MM.1S (cell line): Measurements from ENCODE around the gene CADM3.

Experiments
- DNase-seq: peaks from one replicate; pipeline ENCODE4 v3.0.0-alpha.2; 2015
- H2AFZ ChIP-seq: fragments of 300-600 bp; sonication (generic); 2 replicates; pipeline ENCODE4 v1.6.0; 2016; ENCODE audit warnings: antibody characterized with exemption, low read length
- H3F3A ChIP-seq: fragments of 300-600 bp; sonication (generic); 2 replicates; pipeline ENCODE4 v1.6.1; 2016; ENCODE audit warnings: mild to moderate bottlenecking, antibody characterized with exemption, low read length, moderate library complexity, mixed read lengths; ENCODE audit not compliant: insufficient read depth
- H3K27ac ChIP-seq: fragments of 300-600 bp; sonication (generic); 2 replicates; pipeline ENCODE4 v1.5.1; 2016; ENCODE audit warnings: mild to moderate bottlenecking, low read length
- H3K27me3 ChIP-seq: fragments of 300-600 bp; sonication (generic); replicated peaks from 2 replicates; pipeline ENCODE4 v1.6.0; 2016; ENCODE audit warnings: low read length; ENCODE audit not compliant: insufficient read depth
- H3K36me3 ChIP-seq: fragments of 300-600 bp; sonication (generic); replicated peaks from 2 replicates; pipeline ENCODE4 v1.6.1; 2016; ENCODE audit warnings: mild to moderate bottlenecking, low read length, mixed read lengths; ENCODE audit not compliant: insufficient read depth
- H3K4me1 ChIP-seq: fragments of 300-600 bp; sonication (generic); 2 replicates; pipeline ENCODE4 v1.6.1; 2016; ENCODE audit warnings: low read length, mixed read lengths
- H3K4me2 ChIP-seq: fragments of 300-600 bp; sonication (generic); 2 replicates; pipeline ENCODE4 v1.6.0; 2016; ENCODE audit warnings: low read depth, low read length
- H3K4me3 ChIP-seq: fragments of 300-600 bp; sonication (generic); 2 replicates; pipeline ENCODE4 v1.5.1; 2016; ENCODE audit warnings: low read length, mixed read lengths
- H3K79me2 ChIP-seq: fragments of 300-600 bp; sonication (generic); 2 replicates; pipeline ENCODE4 v1.6.1; 2016; ENCODE audit warnings: mixed run types, low read length, mixed read lengths
- H3K9ac ChIP-seq: fragments of 300-600 bp; sonication (generic); 2 replicates; pipeline ENCODE4 v1.6.1; 2016; ENCODE audit warnings: low read length, mixed read lengths
- H3K9me2 ChIP-seq: fragments of 300-600 bp; sonication (generic); replicated peaks from 2 replicates; pipeline ENCODE4 v1.6.1; 2016; ENCODE audit warnings: mild to moderate bottlenecking, low read length, mixed read lengths; ENCODE audit not compliant: insufficient read depth
- H3K9me3 ChIP-seq: fragments of 300-600 bp; sonication (generic); replicated peaks from 2 replicates; pipeline ENCODE4 v1.6.1; 2016; ENCODE audit warnings: mild to moderate bottlenecking, low read length, mixed read lengths; ENCODE audit not compliant: insufficient read depth
- H4K20me1 ChIP-seq: fragments of 300-600 bp; sonication (generic); 2 replicates; pipeline ENCODE4 v1.6.1; 2016; ENCODE audit warnings: mild to moderate bottlenecking, low read length, moderate library complexity, mixed read lengths; ENCODE audit not compliant: insufficient read depth
- CTCF ChIP-seq: fragments of 300-600 bp; sonication (generic); IDR thresholded peaks from 2 replicates; pipeline ENCODE4 v1.5.1; 2016; ENCODE audit warnings: antibody characterized with exemption, low read length, mixed read lengths
- EZH2 ChIP-seq: fragments of 300-600 bp; sonication (generic); optimal IDR thresholded peaks from 2 replicates; pipeline ENCODE3; 2017; ENCODE audit warnings: low read depth, mild to moderate bottlenecking, antibody characterized with exemption, low read length, mixed read lengths
- EZH2phosphoT487 ChIP-seq: fragments of 300-600 bp; sonication (generic); IDR thresholded peaks from 2 replicates; pipeline ENCODE4 v1.6.1; 2018; ENCODE audit warnings: antibody characterized with exemption, low read length

CADM3 gene

GRCh38 chr1:159228554-159228953 is 57.1 kb downstream of the CADM3 start:
- no peaks in the 10 kb centered on the region for H3K27me3 ChIP-seq
- no peak overlapping the region for H3K9ac ChIP-seq
- no peak overlapping the region for H3K4me3 ChIP-seq
- no peak overlapping the region for H3K4me2 ChIP-seq
- H3F3A ChIP-seq: no peaks in the 10 kb centered on the region
- H3K9me2 ChIP-seq: no peaks in the 10 kb centered on the region
- DNase-seq: no peak
- H4K20me1 ChIP-seq: no peaks in the 10 kb centered on the region
- no peak overlapping the region for H2AFZ ChIP-seq
- no peak overlapping the region for H3K27ac ChIP-seq
- TF ChIP-seq CTCF: no peak
- TF ChIP-seq EZH2phosphoT487: no peak
- no peak for TF ChIP-seq EZH2
- no peaks in the 10 kb centered on the region for H3K79me2 ChIP-seq
- H3K4me1 ChIP-seq: no peaks in the 10 kb centered on the region
- no peaks in the 10 kb centered on the region for H3K9me3 ChIP-seq
- H3K36me3 ChIP-seq: no peaks in the 10 kb centered on the region

- H3K36me3 ChIP-seq: no peaks in the 10 kb centered on the region
- H3K27me3 ChIP-seq: no peaks in the 10 kb centered on the region
- no peak overlapping the region for H2AFZ ChIP-seq
- H3K4me1 ChIP-seq: no peaks in the 10 kb centered on the region
- no peak for DNase-seq
- H3K4me3 ChIP-seq: no peak overlapping the region
- no peaks in the 10 kb centered on the region for H3K9me2 ChIP-seq
- TF ChIP-seq EZH2phosphoT487 (no peak), CTCF (no peak)
- H3K27ac ChIP-seq: no peak overlapping the region
- no peaks in the 10 kb centered on the region; the same call in 1 of the 2 replicates for H3K9me3 ChIP-seq
- H3K4me2 ChIP-seq: no peak overlapping the region
- no peak overlapping the region for H3K9ac ChIP-seq
- H3F3A ChIP-seq: no peaks in the 10 kb centered on the region
- H3K79me2 ChIP-seq: no peaks in the 10 kb centered on the region
- no peaks in the 10 kb centered on the region for H4K20me1 ChIP-seq
Measured at GRCh38 chr1:159229260-159229885, 58.0 kb downstream of the CADM3 start.

- TF ChIP-seq EZH2 (no peak), EZH2phosphoT487 (no peak), CTCF (no peak)
- no peaks in the 10 kb centered on the region for H3F3A ChIP-seq
- no peaks in the 10 kb centered on the region; the same call in 1 of the 2 replicates for H3K9me3 ChIP-seq
- no peaks in the 10 kb centered on the region for H3K4me1 ChIP-seq
- no peaks in the 10 kb centered on the region for H4K20me1 ChIP-seq
- no peak overlapping the region for H3K4me2 ChIP-seq
- H3K27ac ChIP-seq: no peak overlapping the region
- H3K9ac ChIP-seq: no peak overlapping the region
- no peak overlapping the region for H3K4me3 ChIP-seq
- H3K79me2 ChIP-seq: no peaks in the 10 kb centered on the region
- H3K9me2 ChIP-seq: no peaks in the 10 kb centered on the region
- no peaks in the 10 kb centered on the region for H3K36me3 ChIP-seq
- no peak overlapping the region for H2AFZ ChIP-seq
- DNase-seq: no peak
- H3K27me3 ChIP-seq: no peaks in the 10 kb centered on the region
Measured at GRCh38 chr1:159229896-159230295, 58.5 kb downstream of the CADM3 start.
